ENCODE data around the gene KLHL26.

KLHL26 gene

DNA sequence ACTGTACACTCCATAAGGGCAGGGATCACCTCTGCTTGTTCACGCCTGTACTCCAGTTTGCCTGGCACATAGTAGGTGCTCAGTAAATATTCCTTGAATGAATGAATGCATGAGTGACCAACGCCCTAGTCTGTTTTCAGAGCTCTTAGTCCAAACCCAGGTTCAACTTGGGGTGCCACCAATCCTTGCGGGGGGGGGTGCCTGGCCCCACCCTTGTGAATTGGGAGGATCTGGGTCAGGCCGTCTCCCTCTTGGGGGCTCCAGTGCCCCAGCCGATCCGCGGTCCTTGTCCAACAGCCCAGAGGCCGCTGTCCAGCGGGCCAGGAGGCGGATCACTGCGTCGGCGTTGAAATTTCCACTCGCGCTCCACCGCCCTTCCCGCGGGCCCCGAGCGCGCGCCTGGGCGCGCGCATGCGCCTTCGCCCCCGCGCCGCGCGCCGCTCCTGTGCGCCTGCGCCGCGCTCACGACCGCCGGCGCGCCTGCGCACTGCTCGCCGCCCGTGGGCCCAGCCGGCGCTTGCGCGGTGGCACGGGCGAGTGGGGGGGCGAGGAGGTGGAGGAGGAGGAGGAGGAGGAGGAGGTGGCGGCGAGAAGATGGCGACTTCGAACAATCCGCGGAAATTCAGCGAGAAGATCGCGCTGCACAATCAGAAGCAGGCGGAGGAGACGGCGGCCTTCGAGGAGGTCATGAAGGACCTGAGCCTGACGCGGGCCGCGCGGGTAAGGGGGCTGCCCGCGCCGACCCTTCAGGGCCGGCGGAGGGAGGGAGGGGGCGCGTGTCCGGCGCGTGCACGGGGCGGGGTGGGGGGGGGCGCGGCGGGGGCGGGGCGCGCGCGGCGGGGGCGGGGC lies 46.5 kb downstream of the KLHL26 start, which contains the start of gene CRTC1:
Gene CRTC1, plus strand, starts transcription at position 572 of the 849 bp plus-strand sequence. Its CDS starts 23 bp downstream, at position 595.
- peak; percentile 97 for DNase-seq (ENCODE audit: low spot score)
- FAIRE-seq, result peak; percentile 95

GRCh38 chr19:18683958-18684641 lies 47.3 kb downstream of the KLHL26 start:
- no peak for DNase-seq (ENCODE audit: low spot score)
- no peak for FAIRE-seq

GRCh38 chr19:18684642-18684993 lies 47.8 kb downstream of the KLHL26 start:
- FAIRE-seq (no peak), DNase-seq (ENCODE audit: low spot score) (no peak)

GRCh38 chr19:18685597-18686190 lies 48.9 kb downstream of the KLHL26 start:
- FAIRE-seq (no peak), DNase-seq (ENCODE audit: low spot score) (no peak)

- no peak for DNase-seq (ENCODE audit: low spot score)
- FAIRE-seq, result no peak
Measured at GRCh38 chr19:18687740-18688465, 51.1 kb downstream of the KLHL26 start.

GRCh38 chr19:18696023-18696422 lies 59.2 kb downstream of the KLHL26 start:
- DNase-seq (ENCODE audit: low spot score) (no peak), FAIRE-seq (no peak)

- FAIRE-seq (no peak), DNase-seq (ENCODE audit: low spot score) (no peak)
Measured at GRCh38 chr19:18697680-18698079, 60.9 kb downstream of the KLHL26 start.

DNA sequence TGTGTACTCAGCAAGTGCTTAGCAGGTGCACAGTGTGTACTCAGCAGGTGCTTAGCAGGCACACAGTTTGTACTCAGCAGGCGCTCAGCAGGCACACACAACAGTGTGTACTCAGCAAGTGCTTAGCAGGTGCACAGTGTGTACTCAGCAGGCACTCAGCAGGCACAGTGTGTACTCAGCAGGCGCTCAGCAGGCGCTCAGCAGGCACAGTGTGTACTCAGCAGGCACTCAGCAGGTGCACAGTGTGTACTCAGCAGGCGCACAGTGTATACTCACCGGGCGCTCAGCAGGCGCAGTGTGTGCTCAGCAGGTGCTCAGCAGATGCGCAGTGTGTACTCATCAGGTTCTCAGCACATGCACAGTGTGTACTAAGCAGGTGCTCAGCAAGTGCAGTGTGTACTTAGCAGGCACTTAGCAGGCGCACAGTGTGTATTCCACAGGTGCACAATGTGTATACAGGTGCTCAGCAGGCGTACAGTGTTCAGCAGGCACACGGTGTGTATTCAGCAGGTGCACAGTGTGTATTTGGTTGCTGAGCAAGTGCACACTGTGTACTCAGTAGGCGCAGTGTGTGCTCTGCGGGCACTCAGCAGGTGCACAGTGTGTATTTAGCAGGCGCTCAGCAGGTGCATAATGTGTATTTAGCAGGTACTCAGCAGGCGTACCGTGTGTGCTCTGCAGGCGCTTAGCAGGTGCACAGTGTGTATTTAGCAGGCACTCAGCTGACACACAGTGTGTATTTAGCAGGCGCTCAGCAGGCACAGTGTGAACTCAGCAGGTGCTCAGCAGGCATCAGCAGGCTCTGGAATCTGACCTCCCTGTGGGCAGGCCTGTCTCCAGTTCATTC lies 61.7 kb downstream of the KLHL26 start:
- no peak for DNase-seq (ENCODE audit: low spot score)
- no peak for FAIRE-seq

- FAIRE-seq, result no peak
- DNase-seq (ENCODE audit: low spot score), result no peak
Measured at GRCh38 chr19:18699403-18700054, 62.7 kb downstream of the KLHL26 start.

DNA sequence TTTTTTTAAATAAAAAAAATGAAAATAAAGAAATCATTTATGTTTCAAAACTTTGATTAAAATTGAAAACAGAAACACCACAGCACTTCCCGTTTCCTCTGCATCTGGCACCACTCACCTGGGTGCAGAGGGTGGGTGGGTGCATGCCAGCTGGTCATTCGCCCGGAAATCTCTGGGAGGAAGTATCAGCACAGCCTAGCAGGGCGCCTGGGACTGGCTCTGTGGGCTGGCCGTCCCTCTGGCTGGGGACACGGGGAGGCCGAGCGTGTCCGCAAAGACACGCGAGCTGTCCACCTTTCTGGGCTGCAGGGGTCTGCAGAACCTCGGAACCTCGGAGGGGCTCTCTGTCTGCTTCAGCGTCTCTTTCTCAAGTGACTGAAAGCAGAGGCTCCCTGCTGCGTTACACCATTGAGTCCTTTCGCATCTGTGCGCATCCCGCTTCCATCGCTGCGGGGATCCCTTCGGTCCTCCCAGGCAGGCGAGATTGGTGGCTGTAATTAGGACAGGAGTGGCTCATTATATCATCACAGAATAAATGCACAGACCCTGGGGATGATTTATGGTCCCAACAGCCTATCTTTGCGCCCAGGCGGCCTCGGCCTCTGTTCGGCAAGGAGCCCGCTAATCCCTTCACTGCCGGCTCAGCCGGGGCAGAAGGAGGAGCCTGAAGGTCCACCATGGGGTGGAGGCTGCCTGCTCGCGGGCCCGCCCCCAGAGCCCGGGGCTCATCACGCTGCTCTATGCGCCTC lies 63.8 kb downstream of the KLHL26 start:
- no peak for DNase-seq (ENCODE audit: low spot score)
- no peak for FAIRE-seq

GRCh38 chr19:18701250-18701608 lies 64.4 kb downstream of the KLHL26 start:
- DNase-seq (ENCODE audit: low spot score) (no peak), FAIRE-seq (no peak)

- DNase-seq (ENCODE audit: low spot score), result no peak
- no peak for FAIRE-seq
Measured at GRCh38 chr19:18704054-18704453, 67.2 kb downstream of the KLHL26 start.

DNA sequence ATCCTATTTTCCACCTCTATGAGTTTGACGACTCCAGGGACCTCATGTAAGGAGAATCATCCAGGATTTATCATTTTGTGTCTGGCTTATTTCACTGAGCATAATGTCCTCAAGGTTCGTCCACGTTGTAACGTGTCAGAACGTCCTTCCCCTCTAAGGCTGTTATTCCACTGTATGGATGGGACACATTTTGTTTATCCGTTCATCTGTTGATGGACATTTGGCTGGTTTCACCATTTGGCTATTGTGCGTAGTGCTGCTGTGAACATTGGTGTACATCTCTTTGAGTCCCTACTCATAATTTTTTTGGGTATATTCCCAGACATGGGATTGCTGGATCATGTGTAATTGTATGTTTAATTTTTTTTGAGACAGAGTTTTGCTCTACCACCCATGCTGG lies 68.1 kb downstream of the KLHL26 start:
- DNase-seq (ENCODE audit: low spot score) (no peak), FAIRE-seq (no peak)

DNA sequence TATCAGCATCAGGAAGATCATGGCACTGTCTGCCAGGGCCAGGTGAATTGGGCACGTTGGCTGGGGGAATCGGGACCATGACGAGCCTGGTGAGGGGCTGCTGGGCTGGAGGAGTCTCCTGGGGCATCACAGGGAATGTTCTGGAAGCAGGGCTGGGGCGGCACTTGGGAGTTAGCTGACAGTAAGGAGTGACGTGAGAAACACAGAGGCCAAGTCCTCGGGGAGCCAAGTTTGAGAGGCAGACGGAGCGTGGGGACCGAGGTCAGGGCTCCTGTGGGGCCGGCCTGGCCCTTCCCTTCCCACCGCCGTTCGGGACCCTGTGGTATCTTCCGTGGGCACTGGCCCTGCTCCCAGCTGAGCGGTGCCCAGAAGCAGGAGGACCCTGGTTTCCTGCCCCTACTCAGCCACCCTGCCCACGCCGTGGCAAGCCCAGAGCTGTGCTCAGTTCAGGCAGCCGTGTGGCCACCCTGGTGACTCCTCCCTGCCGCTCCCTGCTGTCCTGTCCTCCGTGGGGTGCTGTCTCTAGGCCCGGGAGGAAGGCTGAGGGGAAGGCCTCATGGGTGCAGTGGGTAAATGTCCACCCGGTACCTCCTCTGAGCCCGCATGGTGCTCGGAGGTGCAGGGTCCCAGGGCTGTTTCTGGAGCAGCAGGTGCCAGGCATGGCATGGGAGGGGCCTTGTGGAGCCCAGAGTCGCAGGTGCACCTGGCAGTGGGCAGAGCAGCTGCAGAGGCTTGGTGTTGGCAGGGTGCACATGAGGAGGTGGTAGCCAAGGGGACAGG lies 71.8 kb downstream of the KLHL26 start:
- DNase-seq (ENCODE audit: low spot score), result no peak
- FAIRE-seq, result no peak

DNA sequence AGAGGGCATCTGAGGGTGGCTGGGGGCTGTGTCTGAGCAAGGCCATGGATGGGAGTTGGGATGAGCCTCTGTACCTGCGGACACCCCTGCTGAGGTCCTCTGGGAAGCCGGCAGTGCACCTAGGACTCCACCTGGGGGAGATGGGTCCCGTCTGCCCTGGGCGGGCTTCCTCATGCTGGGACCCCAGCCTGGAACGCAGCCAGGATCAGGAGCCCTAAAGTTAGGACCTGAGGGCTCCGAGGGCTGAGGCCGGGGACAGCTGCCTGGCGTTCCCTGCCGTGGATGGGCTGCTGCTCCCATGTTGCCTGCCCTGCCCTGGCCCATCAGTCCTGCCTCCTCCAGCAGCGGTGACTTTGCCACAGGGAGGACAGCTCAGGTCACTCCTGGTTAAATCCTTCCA lies 72.7 kb downstream of the KLHL26 start:
- FAIRE-seq (no peak), DNase-seq (ENCODE audit: low spot score) (no peak)

- DNase-seq (ENCODE audit: low spot score) (no peak), FAIRE-seq (no peak)
Measured at GRCh38 chr19:18710186-18710585, 73.4 kb downstream of the KLHL26 start.

DNA sequence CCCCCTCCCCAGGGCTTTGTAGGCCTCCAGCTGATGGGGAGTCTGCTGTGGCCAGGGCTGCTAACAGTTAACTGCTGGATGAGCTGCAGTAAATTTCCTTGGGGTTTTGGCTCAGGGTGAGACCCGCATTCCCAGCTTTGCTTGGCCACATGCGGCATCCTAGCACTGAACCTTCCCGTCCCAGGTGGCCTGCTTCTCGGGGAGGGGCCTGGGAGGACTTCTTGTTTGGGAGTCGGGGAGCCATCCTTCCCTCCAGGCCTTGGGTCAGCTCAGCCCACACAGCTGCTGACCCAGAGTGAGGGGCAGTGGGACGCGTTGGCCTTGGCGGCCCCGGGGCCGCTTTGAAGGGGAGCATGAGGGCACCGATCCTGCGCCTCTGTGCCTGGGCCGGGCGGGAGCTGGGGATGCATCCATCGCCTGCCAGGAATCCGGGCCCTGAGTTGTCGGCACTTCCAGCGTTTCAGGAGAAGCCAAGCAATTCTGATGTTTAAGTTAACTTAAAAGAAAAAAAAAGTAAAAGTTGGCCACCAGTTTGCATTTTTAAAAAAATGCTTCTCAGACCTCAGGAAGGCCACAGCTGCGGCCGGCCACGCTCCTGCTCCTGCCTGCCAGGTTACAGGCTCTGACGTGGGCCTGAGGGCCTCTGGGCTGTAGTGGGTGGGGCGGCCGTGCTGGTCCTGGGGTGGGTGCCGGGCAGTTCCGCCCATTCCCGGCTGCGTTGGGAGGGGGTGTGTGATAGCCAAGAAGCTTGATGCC lies 74.3 kb downstream of the KLHL26 start:
- FAIRE-seq (no peak), DNase-seq (ENCODE audit: low spot score) (no peak)

GRCh38 chr19:18711893-18712292 lies 75.1 kb downstream of the KLHL26 start:
- DNase-seq (ENCODE audit: low spot score), result no peak
- FAIRE-seq, result no peak
